NAMALWA (cell line): ENCODE measurements around the gene SERPINH1.

Experiments used
- DNase-seq: peaks from one replicate; pipeline ENCODE4 v3.0.0-alpha.2; 2015; ENCODE audit warnings: low spot score

The SERPINH1 gene

GRCh38 chr11:75598264-75598663 is 36.2 kb downstream of the SERPINH1 start:
- no peak for DNase-seq

DNA sequence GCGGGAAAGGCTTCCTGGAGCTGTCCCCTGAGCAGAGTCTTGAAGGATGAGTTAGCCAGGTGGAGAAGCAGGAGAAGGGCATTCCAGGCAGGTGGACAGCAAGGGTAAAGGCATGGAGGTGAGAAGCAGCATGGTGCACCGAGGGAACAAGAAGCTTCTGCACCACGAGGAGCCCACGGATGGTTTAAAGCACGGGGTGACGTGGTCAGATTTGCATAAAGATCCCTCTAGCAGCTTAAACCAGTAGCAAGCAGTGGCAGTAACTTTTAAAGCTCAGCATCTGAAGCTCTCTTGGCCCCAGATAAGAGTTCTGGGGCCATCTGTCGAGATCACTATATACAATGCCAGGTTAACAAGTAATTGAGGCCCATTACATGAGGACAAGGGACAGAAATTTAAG is 36.8 kb downstream of the SERPINH1 start:
- no peak for DNase-seq

- DNase-seq, result no peak
Measured at GRCh38 chr11:75600356-75600755, 38.3 kb downstream of the SERPINH1 start.

GRCh38 chr11:75601494-75601893 is 39.4 kb downstream of the SERPINH1 start:
- no peak for DNase-seq

DNA sequence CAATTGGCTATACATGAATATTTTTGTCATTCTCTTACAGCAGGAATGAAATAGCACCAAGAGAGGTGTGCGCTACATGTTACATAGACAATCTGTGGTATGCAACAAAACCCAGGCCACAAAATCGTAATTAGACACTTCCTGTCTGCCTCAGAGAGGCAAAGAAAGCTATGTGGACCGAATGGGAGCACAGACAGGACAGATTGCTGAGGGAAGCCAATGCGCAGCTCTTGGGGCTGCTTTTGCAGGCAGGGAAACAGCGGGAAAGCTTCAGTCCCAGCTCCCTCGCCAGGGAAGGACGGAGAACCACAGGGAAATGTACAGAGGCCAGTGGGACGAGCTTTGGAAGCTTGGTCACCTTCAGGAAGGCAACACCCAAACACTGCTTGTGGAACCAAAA is 40.9 kb downstream of the SERPINH1 start:
- DNase-seq, result no peak

- no peak for DNase-seq
Measured at GRCh38 chr11:75603791-75604736, 42.0 kb downstream of the SERPINH1 start.

DNA sequence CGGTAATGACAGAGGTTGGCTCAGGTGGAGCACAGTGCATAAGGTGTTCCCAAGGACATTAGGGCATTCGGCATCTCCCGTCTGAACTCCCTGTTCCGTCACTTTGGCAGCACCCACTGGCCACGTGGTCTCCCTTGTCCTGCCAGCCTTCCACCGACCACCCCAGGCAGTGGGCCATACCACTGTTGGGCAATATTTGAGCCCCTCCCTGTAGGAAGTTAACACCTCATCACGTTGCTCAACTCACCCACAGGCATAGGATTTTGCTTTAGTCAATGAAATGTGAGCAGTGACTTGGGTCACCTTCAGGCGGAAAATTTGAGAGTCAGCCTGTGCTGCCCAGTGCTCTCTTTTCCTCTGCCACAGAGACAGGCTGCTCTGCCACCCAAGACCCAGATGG is 44.0 kb downstream of the SERPINH1 start:
- no peak for DNase-seq

GRCh38 chr11:75611823-75612222 is 49.8 kb downstream of the SERPINH1 start:
- no peak for DNase-seq

DNA sequence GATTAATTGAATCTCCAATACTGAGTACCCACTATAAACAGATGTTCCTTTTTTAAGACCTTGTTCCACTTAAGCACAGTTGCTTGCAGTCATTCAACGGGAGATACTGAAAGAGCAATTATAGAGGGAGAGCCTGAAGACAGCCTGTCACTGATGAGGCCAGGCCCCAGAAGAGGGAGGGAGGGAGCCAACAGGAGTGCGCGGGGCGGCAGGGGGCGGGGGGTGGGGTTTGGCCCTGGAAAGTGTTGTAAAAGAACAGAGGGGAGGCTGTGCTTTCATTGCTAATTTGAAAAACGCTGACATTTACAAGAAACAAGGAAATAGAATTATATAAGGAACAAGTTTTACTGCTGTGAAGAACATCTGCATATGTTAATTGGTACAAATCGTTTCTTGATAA is 53.7 kb downstream of the SERPINH1 start:
- no peak for DNase-seq

DNA sequence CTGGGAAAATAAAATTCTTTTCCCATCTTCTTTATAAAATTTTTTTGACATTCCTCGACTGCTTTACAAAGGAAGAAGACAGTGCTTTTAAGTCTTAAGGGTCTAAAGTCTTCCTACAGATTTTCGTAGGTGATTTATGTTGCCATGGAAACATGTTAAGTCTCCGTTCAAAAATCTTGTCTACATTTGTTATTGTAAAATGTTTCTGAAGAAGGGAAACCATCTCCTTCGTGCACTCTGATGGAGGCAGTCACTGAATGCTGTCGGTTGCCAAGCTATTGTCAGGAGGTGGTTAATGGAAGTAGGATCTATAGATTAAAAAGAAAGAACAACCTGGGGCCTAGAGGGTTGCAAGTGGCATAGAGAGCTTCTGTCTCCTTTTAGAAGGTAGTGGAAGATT is 54.2 kb downstream of the SERPINH1 start:
- DNase-seq, result no peak
